ENCODE measurements around the gene FAIM. TPM values are rescaled to one million over a fixed set of nuclear protein-coding genes. Genes with fewer than 3 reads are reported as not detected.

The FAIM gene
- total RNA-seq, 4 donors from 2014 or later: 6.3 to 15.3 (median 13.6) TPM

- TF ChIP-seq CTCF (IDR thresholded peaks at IDR 0.05) (no peak), EP300 (IDR thresholded peaks at IDR 0.05) (no peak), POLR2A (IDR thresholded peaks at IDR 0.05) (no peak)
- H3K4me3 ChIP-seq: peak overlapping the region in 2 of 4 donors; percentile 73 to 74
- no peak for DNase-seq (ENCODE audit: low spot score in 2 of 2)
- peak overlapping the region in 3 of 4 donors; percentile 92 to 95 (median 94) for H3K27ac ChIP-seq
- no peaks in the 10 kb centered on the region for H3K9me3 ChIP-seq
- H3K4me1 ChIP-seq: peaks cover 0 to 10% (median 9%) of the 10 kb centered on the region in 4 donors
- peaks cover 0 to 6% (median 0%) of the 10 kb centered on the region in 3 donors for H3K36me3 ChIP-seq
- H3K27me3 ChIP-seq: peaks cover 0 to 4% of the 10 kb centered on the region in 2 donors
- 70 to 72% methylated on average over 6 of the region's 6 CpGs for WGBS, 2 donors
Observed at GRCh38 chr3:138609898-138610266, 1.3 kb downstream of the FAIM start.

GRCh38 chr3:138615462-138615861 is 6.9 kb downstream of the FAIM start:
- no peak for DNase-seq (ENCODE audit: low spot score in 2 of 2)
- no peaks in the 10 kb centered on the region for H3K36me3 ChIP-seq
- H3K4me1 ChIP-seq: peaks cover 0 to 16% (median 0%) of the 10 kb centered on the region in 4 donors
- no peak overlapping the region for H3K4me3 ChIP-seq
- H3K27me3 ChIP-seq: no peaks in the 10 kb centered on the region
- no peak for TF ChIP-seq EP300 (IDR thresholded peaks at IDR 0.05)
- no peak for TF ChIP-seq POLR2A (IDR thresholded peaks at IDR 0.05)
- no peak for TF ChIP-seq CTCF (IDR thresholded peaks at IDR 0.05)
- H3K9me3 ChIP-seq: no peaks in the 10 kb centered on the region
- H3K27ac ChIP-seq: no peak overlapping the region
- WGBS, 2 donors: 67 to 76% methylated on average over 1 of the region's 1 CpG

- no peaks in the 10 kb centered on the region for H3K9me3 ChIP-seq
- no peak for TF ChIP-seq EP300 (IDR thresholded peaks at IDR 0.05)
- no peak for TF ChIP-seq CTCF (IDR thresholded peaks at IDR 0.05)
- no peak for TF ChIP-seq POLR2A (IDR thresholded peaks at IDR 0.05)
- no peaks in the 10 kb centered on the region for H3K27me3 ChIP-seq
- no peak overlapping the region for H3K27ac ChIP-seq
- peaks cover 0 to 14% (median 0%) of the 10 kb centered on the region in 3 donors for H3K36me3 ChIP-seq
- WGBS, 2 donors: 88% methylated on average over 4 of the region's 4 CpGs
- H3K4me1 ChIP-seq: peaks cover 0 to 15% (median 0%) of the 10 kb centered on the region in 4 donors
- H3K4me3 ChIP-seq: no peak overlapping the region
- no peak for DNase-seq (ENCODE audit: low spot score in 2 of 2)
Observed at GRCh38 chr3:138620431-138620830, 11.9 kb downstream of the FAIM start.

GRCh38 chr3:138624518-138624917 is 15.9 kb downstream of the FAIM start:
- no peaks in the 10 kb centered on the region for H3K9me3 ChIP-seq
- H3K27me3 ChIP-seq: no peaks in the 10 kb centered on the region
- no peak overlapping the region for H3K27ac ChIP-seq
- TF ChIP-seq CTCF (IDR thresholded peaks at IDR 0.05) (no peak), POLR2A (IDR thresholded peaks at IDR 0.05) (no peak), EP300 (IDR thresholded peaks at IDR 0.05) (no peak)
- peaks cover 0 to 21% (median 0%) of the 10 kb centered on the region in 3 donors for H3K36me3 ChIP-seq
- DNase-seq (ENCODE audit: low spot score in 2 of 2): no peak
- no peaks in the 10 kb centered on the region for H3K4me1 ChIP-seq
- H3K4me3 ChIP-seq: no peak overlapping the region

GRCh38 chr3:138625707-138626365 is 17.3 kb downstream of the FAIM start:
- WGBS, 2 donors: 95 to 96% methylated on average over 3 of the region's 3 CpGs
- Histone ChIP-seq H3K9me3 (no peaks in the 10 kb centered on the region), H3K4me3 (no peak overlapping the region), H3K27ac (no peak overlapping the region), H3K36me3 (peaks cover 0 to 35% (median 0%) of the 10 kb centered on the region in 3 donors), H3K4me1 (no peaks in the 10 kb centered on the region), H3K27me3 (no peaks in the 10 kb centered on the region)
- no peak for DNase-seq (ENCODE audit: low spot score in 2 of 2)
- TF ChIP-seq EP300 (IDR thresholded peaks at IDR 0.05) (no peak), POLR2A (IDR thresholded peaks at IDR 0.05) (no peak), CTCF (IDR thresholded peaks at IDR 0.05) (no peak)
